Testis (tissue), 2 donors: Measurements from ENCODE around the gene KCNK18.

Experiments used
- CTCF ChIP-seq, 3 experiments: fragments of 450-650 bp in 2 of 3; fragments of 200-600 bp in 1 of 3; sonication (generic) in 1 of 3; IDR thresholded peaks; one replicate each; pipeline ENCODE4 v1.5.1; 2016 to 2019; ENCODE audit warnings: antibody characterized with exemption in 3 of 3, mild to moderate bottlenecking in 2 of 3, moderate library complexity in 1 of 3
- POLR2A ChIP-seq: fragments of 450-650 bp; IDR thresholded peaks from one replicate; pipeline ENCODE4 v1.6.1; 2017; ENCODE audit warnings: antibody characterized with exemption, mild to moderate bottlenecking, moderate library complexity

DNA sequence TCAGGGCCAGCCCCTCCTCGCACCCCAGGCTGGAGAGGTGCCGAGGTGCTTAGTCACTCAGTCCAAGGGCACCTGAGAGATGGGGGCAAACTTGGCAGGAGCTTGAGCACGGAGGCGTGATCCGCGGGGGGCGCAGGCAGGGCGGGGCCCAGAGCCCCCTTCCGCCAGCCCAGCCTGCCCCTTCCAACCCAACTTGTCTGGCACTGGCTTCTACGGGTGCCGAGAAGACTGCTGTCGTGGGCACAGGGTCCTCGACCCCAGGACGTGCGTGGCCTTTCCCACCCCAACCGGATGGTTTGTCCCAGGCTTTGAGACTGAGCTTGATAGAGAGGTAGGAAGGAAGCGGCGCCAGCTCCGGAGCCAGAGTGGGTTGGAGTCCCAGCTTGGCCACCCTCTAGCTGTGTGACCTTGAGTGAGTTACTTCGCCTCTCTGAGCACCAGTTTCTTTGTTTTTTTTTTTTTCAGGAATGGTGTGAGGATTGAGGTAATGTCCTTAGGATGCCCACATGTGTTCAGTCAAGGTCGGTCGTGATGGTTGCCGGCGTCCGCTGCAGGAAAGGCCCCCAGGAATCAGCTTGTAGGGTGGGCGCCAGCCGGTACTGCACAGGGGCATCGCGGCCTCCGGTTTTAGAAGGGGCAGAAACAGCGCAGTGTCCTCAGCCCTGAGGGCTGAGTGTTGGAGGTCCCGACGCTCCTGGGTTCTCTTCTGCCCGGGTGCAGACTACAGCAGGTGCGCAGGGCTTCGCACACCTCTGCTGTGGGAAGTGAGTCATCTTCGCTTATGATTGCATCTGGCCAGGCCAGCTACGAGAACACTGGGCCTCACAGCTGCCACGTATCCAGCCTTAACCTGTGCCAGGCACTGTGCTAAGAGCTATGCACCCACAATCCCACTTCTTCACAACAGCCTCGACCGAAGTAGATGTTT lies 30.6 kb upstream of the KCNK18 start:
- TF ChIP-seq CTCF (IDR thresholded peaks at IDR 0.05) (no peak), POLR2A (no peak)
